H54 (cell line): ENCODE measurements around the gene MMP20.
A peak's percentile ranks its signal among the peaks of the same experiment; 100 is the strongest.

Source experiments
- DNase-seq: peaks from one replicate; pipeline ENCODE4 v3.0.0; 2011; ENCODE audit warnings: low spot score, mixed read lengths; ENCODE audit not compliant: insufficient read length
- FAIRE-seq: peaks from 3 replicates; lab custom pipeline; 2011; peaks lifted over from hg19 to GRCh38; lab: Jason Lieb, UNC
- POLR2A ChIP-seq: IDR thresholded peaks from 2 replicates; pipeline ENCODE4 v1.6.1; 2011; ENCODE audit warnings: low read depth, mild to moderate bottlenecking, low read length

MMP20 gene

GRCh38 chr11:102592634-102593581, 32.2 kb downstream of the MMP20 start:
- FAIRE-seq (peak; percentile 68), DNase-seq (no peak)
- no peak for TF ChIP-seq POLR2A

GRCh38 chr11:102592131-102592530, 33.0 kb downstream of the MMP20 start:
- DNase-seq: no peak
- no peak for FAIRE-seq
- TF ChIP-seq POLR2A: no peak

GRCh38 chr11:102591160-102591718, 33.9 kb downstream of the MMP20 start:
- FAIRE-seq: no peak
- DNase-seq: no peak
- TF ChIP-seq POLR2A: no peak

- TF ChIP-seq POLR2A: no peak
- FAIRE-seq: no peak
- no peak for DNase-seq
These were observed 34.7 kb downstream of the MMP20 start for GRCh38 chr11:102590276-102591049.

- no peak for TF ChIP-seq POLR2A
- FAIRE-seq (no peak), DNase-seq (no peak)
These were observed 36.1 kb downstream of the MMP20 start for GRCh38 chr11:102589047-102589459.

GRCh38 chr11:102587722-102588121, 37.4 kb downstream of the MMP20 start:
- DNase-seq (no peak), FAIRE-seq (no peak)
- TF ChIP-seq POLR2A: no peak

GRCh38 chr11:102583141-102583873, 41.8 kb downstream of the MMP20 start:
- no peak for DNase-seq
- TF ChIP-seq POLR2A: no peak
- FAIRE-seq: no peak

GRCh38 chr11:102582140-102582539, 43.0 kb downstream of the MMP20 start:
- no peak for TF ChIP-seq POLR2A
- no peak for DNase-seq
- FAIRE-seq: no peak

- FAIRE-seq: no peak
- no peak for TF ChIP-seq POLR2A
- no peak for DNase-seq
These were observed 44.1 kb downstream of the MMP20 start for GRCh38 chr11:102581066-102581465.

- FAIRE-seq (no peak), DNase-seq (no peak)
- TF ChIP-seq POLR2A: no peak
These were observed 44.8 kb downstream of the MMP20 start for GRCh38 chr11:102580185-102580951.

- TF ChIP-seq POLR2A: no peak
- FAIRE-seq (no peak), DNase-seq (no peak)
These were observed 47.4 kb downstream of the MMP20 start for GRCh38 chr11:102577723-102578122.

GRCh38 chr11:102577182-102577581, 48.0 kb downstream of the MMP20 start:
- no peak for DNase-seq
- FAIRE-seq: no peak
- no peak for TF ChIP-seq POLR2A

GRCh38 chr11:102576350-102576749, 48.8 kb downstream of the MMP20 start:
- no peak for TF ChIP-seq POLR2A
- DNase-seq (no peak), FAIRE-seq (no peak)

GRCh38 chr11:102575012-102575411, 50.1 kb downstream of the MMP20 start:
- FAIRE-seq (no peak), DNase-seq (no peak)
- TF ChIP-seq POLR2A: no peak
